ENCODE measurements around the gene PPM1L. TPM values are rescaled to one million over a fixed set of nuclear protein-coding genes. Genes with fewer than 3 reads are reported as not detected.

The PPM1L gene
- total RNA-seq, 4 donors from 2014 or later = 30.8 to 88.1 (median 52.7) TPM

DNA sequence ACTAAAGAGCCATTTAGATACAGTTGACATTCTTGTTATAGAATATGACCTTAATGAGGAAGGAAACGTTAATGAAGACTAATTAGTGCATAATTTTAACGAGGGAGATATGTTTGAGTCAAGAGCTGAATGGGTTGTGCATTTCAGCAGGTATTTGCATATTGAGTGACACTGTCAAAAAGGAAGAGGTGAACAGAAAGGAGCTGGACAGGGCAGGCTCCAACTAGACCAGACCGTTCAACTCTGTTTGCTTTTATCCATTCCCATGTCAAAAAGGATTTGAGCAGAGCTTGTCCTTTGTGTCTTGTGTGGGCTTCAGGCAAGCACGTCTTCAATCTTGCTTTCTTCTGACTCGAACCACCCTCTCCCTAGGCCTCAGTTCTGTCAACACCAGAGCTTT, 308.4 kb downstream of the PPM1L start:
- TF ChIP-seq, protein P1, sequence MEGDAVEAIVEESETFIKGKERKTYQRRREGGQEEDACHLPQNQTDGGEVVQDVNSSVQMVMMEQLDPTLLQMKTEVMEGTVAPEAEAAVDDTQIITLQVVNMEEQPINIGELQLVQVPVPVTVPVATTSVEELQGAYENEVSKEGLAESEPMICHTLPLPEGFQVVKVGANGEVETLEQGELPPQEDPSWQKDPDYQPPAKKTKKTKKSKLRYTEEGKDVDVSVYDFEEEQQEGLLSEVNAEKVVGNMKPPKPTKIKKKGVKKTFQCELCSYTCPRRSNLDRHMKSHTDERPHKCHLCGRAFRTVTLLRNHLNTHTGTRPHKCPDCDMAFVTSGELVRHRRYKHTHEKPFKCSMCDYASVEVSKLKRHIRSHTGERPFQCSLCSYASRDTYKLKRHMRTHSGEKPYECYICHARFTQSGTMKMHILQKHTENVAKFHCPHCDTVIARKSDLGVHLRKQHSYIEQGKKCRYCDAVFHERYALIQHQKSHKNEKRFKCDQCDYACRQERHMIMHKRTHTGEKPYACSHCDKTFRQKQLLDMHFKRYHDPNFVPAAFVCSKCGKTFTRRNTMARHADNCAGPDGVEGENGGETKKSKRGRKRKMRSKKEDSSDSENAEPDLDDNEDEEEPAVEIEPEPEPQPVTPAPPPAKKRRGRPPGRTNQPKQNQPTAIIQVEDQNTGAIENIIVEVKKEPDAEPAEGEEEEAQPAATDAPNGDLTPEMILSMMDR (IDR thresholded peaks at IDR 0.05) = no peak
- TF ChIP-seq POLR2A (IDR thresholded peaks at IDR 0.05; ENCODE audit: low read depth) (no peak), EP300 (IDR thresholded peaks at IDR 0.05) (no peak), POLR2AphosphoS5 (IDR thresholded peaks at IDR 0.05) (no peak)
- 85% methylated on average over 5 of the region's 5 CpGs for WGBS
- Histone ChIP-seq H3K4me3 (no peak overlapping the region), H3K36me3 (peaks cover 0 to 12% (median 5%) of the 10 kb centered on the region in 4 donors), H3K4me1 (peaks cover 0 to 2% (median 0%) of the 10 kb centered on the region in 4 donors), H3K27ac (replicated peaks in 1 of 4) (no peak overlapping the region), H3K27me3 (no peaks in the 10 kb centered on the region), H3K9me3 (no peaks in the 10 kb centered on the region)
- intact Hi-C loops (cut with DNase I) = no loop called here
- no peak for DNase-seq (ENCODE audit: extremely low spot score)

DNA sequence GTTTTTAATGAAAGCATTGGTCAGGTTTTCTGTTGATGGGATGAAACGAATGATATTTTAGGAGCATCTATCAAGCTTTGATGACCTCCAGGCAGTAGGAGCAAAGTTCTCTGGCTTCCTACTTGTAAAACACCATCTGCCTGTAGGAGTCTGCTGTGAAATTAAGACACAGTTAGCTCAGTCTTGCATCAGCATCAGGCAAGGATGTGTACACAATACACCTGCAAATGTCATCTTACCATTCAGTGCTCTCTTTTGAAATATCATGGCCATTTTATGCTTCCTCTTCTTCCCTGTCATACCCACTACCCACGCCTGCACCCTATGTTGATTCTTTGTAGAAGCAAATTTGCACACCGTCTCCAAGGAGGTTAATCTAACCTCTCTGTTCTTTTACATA, 310.9 kb downstream of the PPM1L start:
- peaks cover 0 to 24% (median 8%) of the 10 kb centered on the region in 4 donors for H3K36me3 ChIP-seq
- no peak overlapping the region for H3K27ac ChIP-seq (replicated peaks in 1 of 4)
- no peak for DNase-seq (ENCODE audit: extremely low spot score)
- TF ChIP-seq POLR2AphosphoS5 (IDR thresholded peaks at IDR 0.05) = no peak
- TF ChIP-seq, protein P1 (IDR thresholded peaks at IDR 0.05) = no peak
- no peak for TF ChIP-seq EP300 (IDR thresholded peaks at IDR 0.05)
- no peak for TF ChIP-seq POLR2A (IDR thresholded peaks at IDR 0.05; ENCODE audit: low read depth)
- no peaks in the 10 kb centered on the region for H3K27me3 ChIP-seq
- 84% methylated on average over 3 of the region's 3 CpGs for WGBS
- no peaks in the 10 kb centered on the region for H3K9me3 ChIP-seq
- intact Hi-C loops (cut with DNase I) = no loop called here
- H3K4me1 ChIP-seq = peaks cover 0 to 17% (median 2%) of the 10 kb centered on the region in 4 donors
- no peak overlapping the region for H3K4me3 ChIP-seq

DNA sequence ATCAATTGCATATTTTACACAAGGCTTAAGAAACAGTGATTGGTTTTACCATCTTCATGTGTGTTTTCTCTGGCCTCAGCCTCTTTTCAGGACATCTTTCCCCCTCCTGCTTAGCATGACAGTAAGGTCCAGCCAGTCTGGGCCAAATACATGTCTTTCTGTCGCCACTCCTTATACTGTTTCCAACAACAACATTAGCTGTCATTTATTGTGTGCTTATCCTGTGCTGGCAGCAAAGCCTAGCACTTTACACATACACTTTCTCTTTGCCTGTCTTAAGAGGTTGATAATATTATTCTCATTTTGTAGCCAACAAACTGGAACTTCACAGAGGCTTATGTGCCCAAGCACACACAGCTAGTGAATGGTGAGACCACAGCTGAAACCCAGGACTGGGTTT, 311.3 kb downstream of the PPM1L start:
- DNase-seq (ENCODE audit: extremely low spot score) = no peak
- Histone ChIP-seq H3K9me3 (no peaks in the 10 kb centered on the region), H3K27ac (replicated peaks in 1 of 4) (no peak overlapping the region), H3K27me3 (no peaks in the 10 kb centered on the region), H3K36me3 (peaks cover 0 to 24% (median 8%) of the 10 kb centered on the region in 4 donors), H3K4me3 (no peak overlapping the region), H3K4me1 (peaks cover 0 to 17% (median 2%) of the 10 kb centered on the region in 4 donors)
- intact Hi-C loops (cut with DNase I) = no loop called here
- 79% methylated on average over 1 of the region's 1 CpG for WGBS
- TF ChIP-seq, protein P1 (IDR thresholded peaks at IDR 0.05) = no peak
- no peak for TF ChIP-seq EP300 (IDR thresholded peaks at IDR 0.05)
- TF ChIP-seq POLR2AphosphoS5 (IDR thresholded peaks at IDR 0.05) = no peak
- no peak for TF ChIP-seq POLR2A (IDR thresholded peaks at IDR 0.05; ENCODE audit: low read depth)

DNA sequence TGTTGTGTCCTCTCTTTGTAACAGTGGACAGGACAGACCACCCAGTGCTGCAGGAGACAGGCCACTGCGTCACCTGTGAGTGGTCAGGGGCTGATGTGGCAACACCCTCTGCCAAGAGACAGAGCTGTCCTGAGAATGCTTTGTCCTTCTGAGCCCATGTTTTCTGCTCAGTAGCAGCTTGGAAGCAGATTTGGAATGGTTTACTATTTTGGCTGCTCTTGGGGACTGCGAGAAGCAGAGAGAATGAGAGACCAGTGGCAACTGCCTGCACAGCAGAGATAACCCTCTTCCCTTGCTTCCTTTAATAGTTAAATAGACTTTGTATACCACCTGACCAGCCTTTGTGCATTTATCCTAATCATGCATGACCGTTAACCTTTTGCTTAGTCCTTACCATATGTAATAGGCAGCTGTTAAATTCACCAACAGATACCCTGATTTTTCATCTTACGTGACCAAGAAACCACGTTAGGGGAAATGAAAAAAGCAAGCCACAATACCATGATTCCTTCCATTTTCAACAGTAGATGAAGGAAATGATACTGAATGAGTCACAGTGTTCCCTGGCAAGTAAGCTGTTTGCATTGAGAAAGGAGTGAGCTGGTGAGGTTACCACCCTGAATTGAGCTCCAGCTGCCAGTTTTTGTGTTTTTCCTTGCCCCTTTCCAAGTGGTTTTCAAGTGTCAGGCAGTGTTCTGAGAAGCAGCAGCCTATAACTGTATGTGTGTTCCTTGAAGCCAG, 313.6 kb downstream of the PPM1L start:
- WGBS = 61% methylated on average over 5 of the region's 5 CpGs
- Histone ChIP-seq H3K4me1 (peaks cover 0 to 17% (median 2%) of the 10 kb centered on the region in 4 donors), H3K27me3 (no peaks in the 10 kb centered on the region), H3K4me3 (no peak overlapping the region), H3K36me3 (peaks cover 0 to 24% (median 8%) of the 10 kb centered on the region in 4 donors), H3K9me3 (no peaks in the 10 kb centered on the region), H3K27ac (replicated peaks in 1 of 4) (peak overlapping the region in 2 of 4 donors; percentile 19 to 20)
- intact Hi-C loops (cut with DNase I) = no loop called here
- DNase-seq (ENCODE audit: extremely low spot score) = no peak
- TF ChIP-seq POLR2A (IDR thresholded peaks at IDR 0.05; ENCODE audit: low read depth) = no peak
- TF ChIP-seq EP300 (IDR thresholded peaks at IDR 0.05) = no peak
- TF ChIP-seq, protein P1 (IDR thresholded peaks at IDR 0.05) = no peak
- TF ChIP-seq POLR2AphosphoS5 (IDR thresholded peaks at IDR 0.05) = no peak
